ENCODE data around the gene BEGAIN.

BEGAIN gene

DNA sequence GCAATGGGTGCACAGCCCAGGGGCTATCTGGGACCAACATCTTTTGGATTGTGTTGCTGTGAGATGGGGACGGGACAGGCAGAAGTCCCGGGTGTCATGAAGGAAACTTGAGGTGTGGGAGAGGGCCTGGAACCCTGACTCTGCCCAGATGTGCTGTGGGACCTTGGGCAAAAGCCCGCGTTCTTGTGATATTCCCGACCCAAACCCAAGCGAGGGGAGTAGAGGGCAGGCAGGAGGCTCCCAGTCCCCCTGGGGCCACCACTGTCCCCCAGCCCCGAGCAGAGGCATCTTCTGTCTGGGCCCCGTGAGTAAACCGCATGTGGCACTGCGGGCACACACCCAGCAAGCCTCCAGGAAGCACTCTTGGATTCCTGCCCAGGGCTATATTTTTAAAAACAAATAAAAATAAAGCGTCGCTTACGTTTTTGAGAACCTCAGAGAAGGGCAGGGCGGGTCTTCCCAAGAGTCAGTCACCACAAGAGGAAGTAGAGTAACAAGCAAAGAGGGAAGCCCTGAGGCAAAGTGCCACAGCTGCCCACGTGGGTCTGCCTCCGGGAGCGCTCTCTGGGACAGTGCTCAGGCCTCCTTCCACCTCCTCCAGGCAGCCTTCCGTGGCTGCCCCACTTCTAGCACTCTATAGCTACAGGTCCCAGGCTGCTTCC lies 39.5 kb downstream of the BEGAIN start:
- peak; percentile 86 for DNase-seq

DNA sequence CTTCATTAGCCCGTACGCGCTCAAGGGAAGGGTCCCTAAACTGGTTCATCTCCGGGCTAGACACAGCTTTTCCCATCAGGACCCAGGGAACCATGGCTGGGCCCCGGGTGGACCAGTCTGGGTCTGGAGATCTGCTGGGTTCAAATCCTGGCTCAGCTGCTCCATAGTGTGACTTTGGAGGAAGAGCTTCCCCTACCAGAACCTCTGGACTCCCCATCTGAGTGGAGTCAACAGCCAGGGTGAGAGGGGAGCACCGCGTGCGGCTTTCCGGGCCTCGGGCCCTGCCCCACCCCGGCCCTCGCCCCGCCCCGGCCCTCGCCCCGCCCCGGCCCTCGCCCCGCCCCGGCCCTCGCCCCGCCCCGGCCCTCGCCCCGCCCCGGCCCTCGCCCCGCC lies 41.2 kb downstream of the BEGAIN start:
- no peak for DNase-seq

DNA sequence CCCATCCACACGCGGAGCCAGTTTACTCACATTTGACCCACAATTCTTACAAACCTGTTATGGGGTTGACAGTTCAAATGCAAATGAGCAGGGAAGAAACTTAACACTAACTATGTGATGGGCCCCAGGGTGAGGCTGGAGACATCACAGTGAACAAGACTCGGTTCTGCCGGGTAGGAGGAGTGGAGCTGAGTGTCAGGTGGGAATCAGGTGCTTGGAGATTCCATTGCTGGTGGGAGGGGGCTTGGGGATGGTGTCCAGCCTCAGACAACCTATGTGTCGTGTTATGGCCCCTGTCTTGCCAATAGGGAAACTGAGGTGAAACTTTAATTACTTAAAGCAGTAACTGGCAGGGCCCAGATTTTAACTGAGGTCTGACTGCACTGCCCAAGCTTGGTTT lies 41.9 kb downstream of the BEGAIN start:
- DNase-seq, result no peak

DNA sequence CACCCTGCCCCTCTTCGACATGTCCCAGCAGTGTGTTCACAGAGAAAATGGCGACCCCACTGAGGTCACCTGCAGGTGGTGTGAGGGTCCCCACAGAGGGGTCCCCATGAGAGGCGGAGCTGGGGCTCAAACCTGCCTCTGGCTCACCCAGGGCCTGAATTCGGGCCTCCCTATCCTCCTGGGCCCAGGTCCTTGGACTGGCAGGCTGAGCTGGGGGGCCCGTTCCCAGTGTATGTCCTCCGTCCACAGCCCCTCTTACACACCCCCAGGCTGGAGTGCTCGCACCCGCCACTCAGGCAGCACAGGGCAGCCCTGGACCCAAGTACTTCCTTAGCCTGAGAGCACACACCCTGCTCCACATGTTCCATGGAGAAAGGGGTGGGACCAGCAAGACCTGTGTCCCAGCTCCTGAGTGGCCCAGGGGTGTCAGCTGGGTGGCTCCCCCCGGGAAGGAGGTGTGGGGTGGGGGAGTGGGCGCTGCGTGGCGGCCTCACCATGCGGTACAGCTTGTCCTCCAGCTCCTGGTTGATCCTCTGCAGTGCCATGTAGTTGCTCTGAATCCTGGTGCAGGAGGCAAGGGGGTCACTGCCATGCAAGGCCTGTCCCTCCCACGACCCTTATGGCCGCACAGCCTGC lies 42.6 kb downstream of the BEGAIN start:
- no peak for DNase-seq

DNA sequence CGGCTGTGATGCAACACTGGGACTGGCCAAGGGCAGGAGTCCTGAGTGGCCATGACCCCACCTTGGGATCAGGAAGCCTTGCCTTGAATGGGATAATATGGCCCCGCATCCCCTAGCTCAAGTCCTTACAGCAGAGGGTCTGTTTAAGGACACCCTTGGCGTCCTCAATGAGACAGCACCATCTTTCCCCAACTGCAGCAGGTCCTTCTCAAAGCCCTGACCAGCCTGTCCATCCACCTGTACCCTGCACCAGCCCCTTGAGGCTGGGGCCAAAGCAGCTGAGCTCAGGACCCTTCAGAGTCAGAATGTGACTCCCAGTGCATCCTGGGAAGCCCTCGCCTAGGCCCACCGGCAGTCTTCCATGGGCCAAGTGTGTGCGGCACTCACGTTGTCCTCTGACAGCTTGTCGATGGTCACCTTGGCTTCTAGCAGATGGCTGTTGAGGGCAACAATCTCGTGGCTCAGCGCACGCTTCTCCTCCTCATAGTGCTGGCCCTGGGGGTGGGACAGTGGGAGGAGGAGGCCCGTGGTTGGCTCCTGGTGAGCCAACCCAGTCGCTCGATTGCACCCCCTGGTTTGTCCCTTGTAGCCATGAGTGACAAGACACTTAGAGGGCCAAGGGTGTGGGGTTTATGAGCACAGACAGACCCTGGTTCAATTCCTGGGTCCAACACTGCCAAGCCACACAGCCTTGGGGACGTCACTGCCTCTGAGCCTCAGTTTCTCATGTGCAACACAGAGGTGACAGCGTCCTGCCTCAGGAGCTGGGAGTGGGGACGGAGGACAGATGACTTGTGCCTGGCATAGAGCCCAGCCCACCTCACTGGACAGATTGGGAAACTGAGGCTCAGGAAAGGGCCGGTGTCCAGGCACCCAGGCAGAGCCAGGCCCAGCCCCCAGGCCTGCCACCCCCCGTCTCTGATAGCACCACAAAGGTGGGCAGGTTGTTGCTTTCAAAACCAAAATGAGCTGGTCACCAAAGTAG lies 43.5 kb downstream of the BEGAIN start:
- DNase-seq, result no peak

DNA sequence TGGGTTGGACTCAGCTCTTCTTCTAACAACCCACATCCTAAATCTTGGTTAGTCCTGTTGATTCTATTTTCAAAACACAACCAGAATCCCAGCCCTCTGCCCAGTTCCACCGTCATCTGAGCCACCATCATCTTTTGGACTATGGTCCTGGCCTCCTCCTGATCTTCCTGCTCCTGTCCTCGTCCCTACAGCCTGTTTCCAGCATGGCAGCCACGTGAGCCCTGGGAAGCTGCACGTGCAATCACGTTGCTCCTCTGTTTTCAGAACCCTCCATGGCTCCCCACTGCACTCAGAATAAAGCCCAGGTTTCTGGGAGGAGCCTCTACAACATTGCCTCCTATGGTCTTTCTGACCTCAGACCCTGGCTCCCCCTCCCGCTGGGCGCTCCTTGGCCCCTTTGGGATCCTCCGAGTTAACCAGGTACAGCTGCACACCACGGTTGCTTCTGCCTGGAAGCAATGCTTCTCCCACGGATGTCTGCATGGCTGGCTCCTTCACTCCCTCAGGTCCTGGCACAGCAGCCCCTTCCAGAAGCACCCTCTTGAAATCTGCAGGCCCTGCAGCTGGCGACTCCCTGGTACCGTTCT lies 44.5 kb downstream of the BEGAIN start:
- DNase-seq, result no peak

DNA sequence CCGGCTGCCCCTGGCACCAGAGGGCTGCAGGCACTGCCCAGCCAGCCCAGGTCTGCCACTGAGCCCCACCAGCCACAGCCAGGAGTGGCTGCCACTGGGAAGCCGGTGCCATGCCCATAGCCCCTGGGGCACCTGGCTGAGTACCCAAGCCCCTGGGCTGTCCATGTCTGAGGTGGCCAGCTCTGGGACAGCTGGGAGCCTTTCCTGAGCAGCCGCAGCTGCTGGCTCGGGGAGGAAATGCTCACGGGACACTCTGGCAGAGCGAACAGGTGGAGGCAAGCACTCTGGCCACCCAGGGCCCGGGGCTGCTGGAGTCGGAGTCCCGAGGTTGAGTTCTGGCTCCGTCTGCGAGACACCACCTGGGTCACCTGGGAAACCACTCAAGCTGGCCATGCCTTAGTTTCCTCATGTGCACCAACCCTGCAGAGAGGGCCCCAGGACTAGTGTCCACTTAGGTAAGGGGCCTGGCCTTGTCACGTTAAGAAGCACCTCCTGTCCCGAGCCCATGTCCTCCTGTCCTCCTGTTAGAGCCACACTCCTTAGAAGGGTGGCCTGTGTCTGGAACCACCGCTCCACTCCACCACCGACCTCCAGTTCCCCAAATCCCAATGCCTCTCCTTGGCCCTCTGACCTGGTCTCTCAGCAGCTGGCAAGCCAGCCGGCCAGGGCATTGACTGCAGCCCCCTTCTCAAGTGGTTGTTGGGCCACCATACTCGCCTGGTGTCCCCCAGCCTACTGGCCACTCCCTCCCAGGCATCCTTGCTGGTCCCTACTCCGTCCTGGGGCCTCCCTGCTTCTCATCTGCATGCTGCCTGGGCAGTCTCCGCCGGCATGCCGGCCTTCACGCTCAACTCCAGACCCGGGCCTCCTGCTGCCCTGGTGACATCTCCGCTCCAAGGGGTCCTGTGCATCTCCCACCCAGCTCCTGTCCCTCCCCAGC lies 45.3 kb downstream of the BEGAIN start:
- no peak for DNase-seq

DNA sequence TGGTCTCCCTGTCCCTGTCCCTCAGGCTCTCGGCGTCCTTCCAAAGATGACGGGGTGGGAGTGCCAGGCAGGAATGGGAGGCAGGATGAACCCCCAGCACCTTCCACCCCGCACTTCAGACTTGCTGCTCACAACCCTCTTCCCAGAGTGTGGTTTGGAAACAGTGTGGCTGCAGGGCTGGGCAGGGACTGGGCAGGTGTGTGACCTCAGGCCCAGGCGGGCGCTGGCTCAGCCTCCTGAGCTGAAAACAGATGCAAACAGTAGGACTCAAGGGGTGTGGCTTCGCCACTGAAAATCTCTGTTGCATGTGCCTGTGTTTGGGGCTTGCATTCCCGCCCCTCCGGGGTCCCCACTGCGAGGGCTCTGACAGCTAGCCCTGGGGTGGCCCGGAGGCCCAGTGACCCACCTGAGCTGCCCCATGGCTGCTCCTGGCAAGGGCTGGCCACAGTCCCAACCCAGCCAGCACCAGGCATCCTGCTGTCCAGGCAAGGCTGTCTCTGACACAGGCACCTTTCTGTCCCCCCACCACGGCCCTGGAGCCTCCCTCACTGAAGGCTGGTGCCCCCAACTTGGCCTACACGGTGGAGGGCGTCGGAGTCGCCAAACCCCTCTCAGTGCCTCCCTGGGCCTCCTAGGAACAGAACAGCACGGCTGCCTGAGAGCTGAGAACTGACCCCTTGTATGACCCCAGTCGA lies 46.1 kb downstream of the BEGAIN start:
- no peak for DNase-seq

DNA sequence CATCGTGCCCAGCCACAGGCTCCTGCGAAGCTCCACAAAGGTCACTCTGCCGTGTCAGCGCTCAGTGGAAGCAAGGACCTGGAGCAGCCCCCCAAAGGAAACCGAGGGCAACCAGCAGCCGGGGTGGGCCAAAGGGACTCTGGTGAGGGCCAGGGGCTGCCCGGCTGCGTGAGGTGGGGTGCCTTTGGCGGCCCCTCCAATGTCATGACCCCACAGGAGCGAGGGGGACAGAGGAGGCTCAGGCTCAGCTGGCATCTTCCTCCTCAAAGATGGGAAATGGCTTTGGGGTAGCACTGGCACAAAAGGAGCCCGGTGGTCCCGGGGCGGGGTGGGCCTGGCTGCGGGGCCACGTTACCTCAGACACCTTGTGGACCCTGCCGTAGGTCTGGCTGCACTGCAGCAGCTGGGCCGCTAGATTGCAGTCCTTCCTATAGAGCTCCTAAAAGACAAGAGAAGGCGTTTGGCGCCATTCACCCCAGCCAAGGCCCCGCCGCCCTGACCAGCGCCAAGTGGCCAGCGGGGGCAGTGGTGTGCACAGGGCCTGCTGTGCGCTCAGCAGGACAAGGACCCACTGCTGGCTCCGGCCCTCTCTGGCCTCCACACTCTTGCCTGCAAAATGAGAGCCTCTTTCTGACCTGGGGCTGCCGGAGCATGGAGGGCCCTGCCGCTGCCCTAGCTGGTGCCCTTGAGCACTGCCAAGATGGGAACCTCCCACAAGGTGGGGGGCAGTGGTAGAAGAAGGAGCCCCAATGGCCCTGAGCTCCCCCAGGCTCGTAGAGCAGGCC lies 46.9 kb downstream of the BEGAIN start:
- no peak for DNase-seq

DNA sequence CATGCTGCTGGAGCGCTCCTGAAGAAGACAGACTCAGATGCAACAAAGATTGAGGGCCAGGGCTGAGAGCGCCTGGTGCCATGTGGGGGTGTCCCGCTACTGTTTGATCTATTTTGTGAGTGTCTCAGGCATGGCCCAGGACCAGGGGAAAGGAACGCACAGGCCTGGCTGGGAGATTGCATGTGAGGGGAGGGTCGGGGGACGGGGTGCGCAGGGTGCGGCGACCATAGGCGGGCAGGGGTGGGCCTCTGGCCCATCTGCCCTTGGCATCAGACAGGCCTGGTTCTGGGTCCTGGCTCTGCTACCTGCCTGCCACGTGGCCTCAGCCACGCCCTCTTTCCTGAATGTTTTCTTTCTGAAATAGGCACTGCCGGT lies 47.5 kb downstream of the BEGAIN start:
- DNase-seq, result no peak

DNA sequence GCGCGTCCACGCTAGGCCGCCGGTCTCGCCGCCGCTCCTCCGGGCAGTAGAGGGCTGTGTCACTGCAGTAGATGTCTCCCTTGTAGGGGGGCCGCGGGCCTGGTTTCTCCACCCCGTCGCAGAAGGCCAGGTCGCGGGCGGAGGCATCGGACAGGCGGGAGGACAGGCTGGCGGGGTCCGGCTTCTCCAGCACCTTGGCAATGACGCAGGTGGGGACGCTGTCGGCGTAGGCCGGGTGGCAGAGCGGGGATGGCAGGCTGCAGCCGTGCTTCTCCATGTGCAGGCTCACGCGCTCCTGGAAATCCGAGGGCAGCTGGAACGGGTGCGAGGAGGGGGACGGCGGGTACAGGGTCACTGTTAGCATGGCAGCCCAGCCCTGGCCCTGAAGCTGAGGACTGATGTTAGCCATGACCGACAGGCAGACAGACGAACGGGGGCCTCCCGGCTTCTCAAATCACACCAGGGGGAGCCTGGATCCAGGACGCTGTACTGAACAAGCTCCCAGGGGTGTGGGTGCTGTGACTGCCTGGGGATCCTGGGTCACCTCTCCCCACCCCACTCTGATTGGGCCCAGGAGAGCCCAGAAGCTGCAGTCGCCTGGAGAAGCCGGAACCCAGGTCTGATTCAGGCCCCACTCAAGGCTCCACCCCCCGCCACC lies 48.1 kb downstream of the BEGAIN start:
- DNase-seq, result no peak

DNA sequence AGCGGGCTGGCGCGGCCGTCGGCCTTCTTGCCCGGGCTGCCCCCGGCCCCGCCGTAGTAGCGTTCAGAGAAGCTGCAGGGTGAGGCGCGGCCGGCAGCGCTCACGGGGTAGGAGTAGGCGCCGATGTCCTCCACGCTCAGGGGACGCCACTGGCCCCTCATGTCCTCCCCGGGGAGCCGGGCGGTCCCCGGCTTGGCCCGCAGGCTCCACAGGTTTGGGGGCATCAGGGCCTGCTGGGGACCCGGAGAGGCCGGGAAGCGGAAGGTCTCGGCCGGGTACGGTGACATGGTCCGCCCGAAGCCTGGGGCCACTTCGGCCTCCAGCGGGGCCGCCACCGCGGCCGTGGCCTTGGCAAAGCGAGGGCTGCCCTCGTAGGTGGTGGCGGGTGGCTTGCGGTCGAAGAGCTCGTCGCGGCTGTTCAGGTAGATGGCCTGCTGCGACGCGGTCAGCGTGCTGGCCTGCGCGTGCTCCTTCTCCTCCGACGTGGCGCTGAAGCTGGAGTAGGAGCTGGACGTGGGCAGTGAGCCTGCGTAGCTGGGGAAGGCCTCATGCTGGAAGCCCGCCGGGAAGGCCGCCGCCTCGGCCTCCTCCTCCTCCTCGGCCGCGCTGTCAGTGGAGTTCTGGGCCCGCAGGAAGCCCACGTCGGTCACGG lies 48.7 kb downstream of the BEGAIN start:
- DNase-seq, result no peak

DNA sequence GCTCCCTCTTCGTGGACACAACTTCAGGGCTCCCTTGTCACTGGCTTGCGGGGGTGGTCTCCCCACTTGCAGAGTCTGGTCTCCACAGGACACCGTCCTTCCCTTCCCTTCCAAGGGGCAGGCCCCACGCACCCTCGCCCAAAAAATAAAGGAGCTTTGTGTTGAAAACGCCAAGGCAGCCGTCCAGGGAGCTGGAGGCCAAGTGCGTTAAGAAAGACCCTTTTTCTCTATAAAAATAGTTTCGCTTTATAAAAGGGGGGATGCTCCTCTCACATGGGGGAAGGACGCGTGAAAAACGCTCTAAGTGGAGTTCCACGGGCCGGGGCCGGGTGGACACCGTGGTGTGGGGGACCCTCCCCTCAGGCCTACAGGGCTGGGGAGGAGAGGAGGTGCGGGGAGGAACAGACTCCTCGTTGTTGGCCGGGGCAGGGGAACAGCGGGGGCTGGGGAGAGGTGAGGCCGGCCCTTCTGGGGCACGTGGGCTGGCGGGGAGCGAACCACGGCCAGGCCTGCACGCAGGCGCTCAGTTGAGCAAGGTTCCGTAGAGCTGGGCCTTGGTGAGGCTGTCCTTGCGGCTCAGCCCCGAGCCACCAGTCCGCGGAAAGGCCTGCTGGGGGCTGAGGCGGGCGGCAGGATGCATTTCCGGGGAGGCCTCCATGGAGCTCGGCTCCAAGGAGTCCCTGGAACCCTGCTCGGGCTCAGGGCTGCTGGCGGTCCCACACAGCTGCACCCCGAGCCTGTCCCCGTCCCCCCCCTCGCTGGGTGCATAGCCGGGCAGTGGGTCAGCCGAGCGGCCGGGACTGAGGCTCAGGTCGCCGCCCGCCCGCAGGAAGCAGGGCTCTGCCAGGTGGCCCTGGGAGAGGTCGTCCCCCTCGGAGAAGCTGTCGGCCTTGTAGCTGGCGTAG lies 49.5 kb downstream of the BEGAIN start:
- DNase-seq, result no peak

DNA sequence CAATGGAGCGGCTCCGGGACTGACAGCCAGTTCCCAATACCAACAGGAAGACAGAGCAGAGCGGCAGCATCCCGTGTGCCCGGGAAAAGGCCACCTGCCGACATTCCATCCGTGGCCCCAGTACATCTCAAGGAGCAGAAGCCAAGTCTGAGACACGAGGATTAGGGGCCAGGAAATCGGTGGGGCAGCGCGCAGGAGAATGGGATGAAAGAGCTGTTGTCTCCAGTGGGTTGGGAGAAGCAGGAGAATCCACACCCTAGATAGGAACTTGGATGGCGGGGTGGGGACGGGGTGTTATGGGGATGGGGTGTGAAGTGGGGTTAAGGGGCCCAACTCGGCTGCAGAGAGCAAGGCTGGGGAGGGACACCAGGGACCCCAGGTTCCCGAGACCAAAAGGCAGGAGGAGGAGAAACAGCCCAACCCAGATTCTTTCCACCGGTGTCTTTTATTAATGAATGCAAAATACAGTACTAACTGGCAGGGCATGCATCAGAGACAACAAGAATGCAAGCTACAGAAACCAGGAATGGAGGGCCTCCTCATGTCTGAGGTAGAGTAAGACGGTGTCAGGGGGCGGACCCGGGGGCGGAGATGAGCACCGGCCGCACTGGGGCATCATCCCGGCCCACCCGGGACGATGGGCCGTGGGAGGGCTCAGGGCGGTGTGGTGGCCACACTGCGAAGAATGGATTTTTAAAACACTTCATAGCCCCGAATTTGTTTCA lies 50.3 kb downstream of the BEGAIN start:
- DNase-seq, result no peak

DNA sequence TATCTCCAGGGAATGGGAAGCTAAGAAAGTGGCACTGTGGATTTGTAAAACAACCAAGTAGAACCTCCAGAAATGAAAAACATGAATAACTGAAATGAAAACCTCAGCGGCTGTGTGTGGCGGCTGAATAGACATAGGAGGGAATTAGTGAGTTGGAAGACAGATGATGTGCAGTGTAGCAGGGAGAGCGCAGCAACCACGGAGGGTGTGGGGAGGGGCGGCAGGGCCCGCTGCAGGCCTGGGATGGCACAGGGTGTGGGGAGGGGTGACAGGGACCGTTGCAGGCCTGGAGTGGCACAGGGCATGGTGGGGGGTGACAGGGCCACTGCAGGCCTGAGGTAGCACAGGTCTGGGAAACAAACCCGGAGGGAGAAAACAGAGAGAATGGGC lies 51.1 kb downstream of the BEGAIN start:
- no peak for DNase-seq

DNA sequence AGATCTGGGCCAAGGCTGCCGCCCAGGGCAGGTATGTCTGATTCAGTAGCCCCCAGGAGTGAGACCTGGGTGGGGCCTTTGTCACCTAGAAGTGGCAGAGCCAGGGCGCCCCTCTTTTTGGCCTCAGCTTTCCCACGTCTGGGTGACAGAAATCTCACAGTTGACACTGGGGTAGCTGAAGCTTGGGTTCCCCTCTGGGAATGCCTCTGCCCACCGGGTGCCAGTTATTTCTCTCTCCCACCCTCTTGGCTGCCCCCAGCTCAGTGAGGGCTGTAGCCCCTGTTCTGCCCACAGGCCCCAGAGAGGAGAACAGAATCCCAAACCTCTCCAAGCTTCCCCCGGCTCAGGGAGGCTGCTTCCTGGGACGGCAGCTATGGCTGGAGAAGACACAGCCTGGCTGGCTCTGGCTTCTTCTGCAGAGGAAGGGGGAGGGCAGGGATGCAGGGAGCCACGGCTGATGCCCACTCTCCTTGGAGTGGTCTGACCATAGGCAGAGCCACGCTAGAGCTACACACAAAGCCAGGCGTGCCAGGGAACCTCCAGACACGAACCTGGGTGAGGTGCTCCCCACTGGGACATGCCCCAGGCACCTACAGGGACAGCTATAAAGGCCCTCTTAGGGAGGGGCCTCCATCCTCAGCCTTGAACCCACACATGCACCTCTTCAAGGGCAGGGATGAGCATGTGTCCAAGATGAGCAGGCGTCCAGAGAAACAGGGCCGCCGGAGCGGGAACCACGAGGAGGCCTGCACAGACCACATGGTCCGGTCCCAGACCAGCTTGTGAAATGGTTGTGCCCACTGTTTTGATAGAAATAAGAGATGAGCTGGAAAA lies 51.7 kb downstream of the BEGAIN start:
- DNase-seq, result no peak
